ENCODE results near the gene RNASE12. TPM values are rescaled to one million over a fixed set of nuclear protein-coding genes. Genes with fewer than 3 reads are reported as not detected.

The RNASE12 gene
- total and polyA plus RNA-seq, 9 of the 15 experiments (the other 6 are each of a cell fraction or from before 2014, with no cell fraction given): 0.24 TPM; not detected in 8

DNA sequence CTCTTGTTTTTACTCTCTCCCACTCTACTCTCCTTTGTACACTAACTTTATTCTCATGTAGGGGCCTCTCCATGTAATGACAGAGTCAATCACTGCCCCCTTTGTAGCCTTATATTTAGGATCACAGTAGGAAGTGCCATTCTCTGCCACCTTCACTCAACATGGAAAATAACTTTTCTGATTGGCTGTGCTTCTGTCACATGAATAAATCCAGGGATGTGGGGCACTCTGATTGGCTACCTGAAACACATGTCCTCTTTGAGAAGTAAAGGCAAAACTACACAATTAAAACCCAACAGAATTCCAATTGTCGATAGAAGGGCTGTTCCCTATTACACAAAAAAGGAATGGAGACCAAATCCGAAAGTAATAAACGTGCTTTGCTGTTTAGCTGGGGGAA lies 30.2 kb downstream of the RNASE12 start, which contains the start of gene RNASE9:
Gene RNASE9, minus strand, starts transcription at position 87 of the 400 bp plus-strand sequence.
- no peak within 1 kb of the TSS for H3K27ac ChIP-seq (ENCODE audit: extremely low read depth, low read depth, low read length)
- no peaks in the 10 kb centered on the region for H3K36me3 ChIP-seq (ENCODE audit: control insufficient read depth, insufficient read depth, low read length)
- H3K9me3 ChIP-seq (replicated peaks; ENCODE audit: control insufficient read depth, insufficient read depth, low read depth, low read length): no peaks in the 10 kb centered on the region
- no peak within 1 kb of the TSS for H3K4me2 ChIP-seq (ENCODE audit: insufficient read depth, low read length)
- peak in 3 of 4 experiments; percentile 22 to 54 (median 52) for DNase-seq (ENCODE audit: extremely low read depth in 1 of 4, low spot score in 3 of 4)
- no peaks in the 10 kb centered on the region for H3K79me2 ChIP-seq (ENCODE audit: control insufficient read depth, insufficient read depth, low read length)
- BruUV-seq (replicated peaks): no TSS peak
- no peak for TF ChIP-seq SAP30 (IDR thresholded peaks at IDR 0.05; ENCODE audit: borderline replicate concordance, insufficient read depth, low read depth, low read length, poor library complexity, severe bottlenecking)
- TF ChIP-seq, protein P1, sequence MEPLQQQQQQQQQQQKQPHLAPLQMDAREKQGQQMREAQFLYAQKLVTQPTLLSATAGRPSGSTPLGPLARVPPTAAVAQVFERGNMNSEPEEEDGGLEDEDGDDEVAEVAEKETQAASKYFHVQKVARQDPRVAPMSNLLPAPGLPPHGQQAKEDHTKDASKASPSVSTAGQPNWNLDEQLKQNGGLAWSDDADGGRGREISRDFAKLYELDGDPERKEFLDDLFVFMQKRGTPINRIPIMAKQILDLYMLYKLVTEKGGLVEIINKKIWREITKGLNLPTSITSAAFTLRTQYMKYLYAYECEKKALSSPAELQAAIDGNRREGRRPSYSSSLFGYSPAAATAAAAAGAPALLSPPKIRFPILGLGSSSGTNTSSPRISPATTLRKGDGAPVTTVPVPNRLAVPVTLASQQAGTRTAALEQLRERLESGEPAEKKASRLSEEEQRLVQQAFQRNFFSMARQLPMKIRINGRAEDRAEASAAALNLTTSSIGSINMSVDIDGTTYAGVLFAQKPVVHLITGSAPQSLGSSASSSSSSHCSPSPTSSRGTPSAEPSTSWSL (CRISPR knock-in tag; IDR thresholded peaks at IDR 0.05; ENCODE audit: borderline replicate concordance): no peak
- TF ChIP-seq ZFPM2 (CRISPR knock-in tag; IDR thresholded peaks at IDR 0.05): no peak
- no peak for TF ChIP-seq MYC (IDR thresholded peaks at IDR 0.05; ENCODE audit: low read depth, low read length)
- TF ChIP-seq MYC (CRISPR knock-in tag; IDR thresholded peaks at IDR 0.05; ENCODE audit: borderline replicate concordance, low read depth): no peak
- TF ChIP-seq EZH2 (IDR thresholded peaks at IDR 0.05; ENCODE audit: borderline replicate concordance, low read depth, low read length): no peak
- no peak for TF ChIP-seq RBM39 (optimal IDR thresholded peaks at IDR 0.05; ENCODE audit: low read depth, low read length)
- no peak for TF ChIP-seq PYGO2 (tag; IDR thresholded peaks at IDR 0.05)
- TF ChIP-seq ZNF184 (CRISPR knock-in tag; IDR thresholded peaks at IDR 0.05): no peak
- TF ChIP-seq ZNF3 (CRISPR knock-in tag; IDR thresholded peaks at IDR 0.05): no peak
- TF ChIP-seq CHD4 (IDR thresholded peaks at IDR 0.05; ENCODE audit: insufficient read depth, insufficient replicate concordance, low read depth, low read length, poor library complexity, severe bottlenecking): no peak
- no peak for TF ChIP-seq HLTF (IDR thresholded peaks at IDR 0.05)
- TF ChIP-seq CHCHD3 (CRISPR knock-in tag; IDR thresholded peaks at IDR 0.05): no peak
- H3K9me1 ChIP-seq (ENCODE audit: control insufficient read depth, insufficient read depth, low read length): no peaks in the 10 kb centered on the region
- H4K20me1 ChIP-seq (replicated peaks; ENCODE audit: control insufficient read depth, insufficient read depth, low read length): no peaks in the 10 kb centered on the region
- H3K4me1 ChIP-seq (replicated peaks in 1 of 2; ENCODE audit: control insufficient read depth in 2 of 2, insufficient read depth in 2 of 2, low read length in 2 of 2): peaks cover 0 to 24% of the 10 kb centered on the region in 2 experiments; a peak in 3 of 5 replicates
- 83% methylated on average over 3 of the region's 3 CpGs for WGBS (ENCODE audit: insufficient coverage, low coverage, missing lambda C conversion rate)
- CTCF ChIA-PET (ENCODE audit: low intra/inter-chr PET ratio): no interaction called here
- no peak for FAIRE-seq
- H2AFZ ChIP-seq (ENCODE audit: low read depth, low read length): peak within 1 kb of the TSS; percentile 57; the same call in 1 of the 2 replicates
- ATAC-seq: no peak
- intact Hi-C loops (cut with micrococcal nuclease) (no loop called here), in situ Hi-C loops (cut with MboI) (no loop called here)
- H3K9ac ChIP-seq (ENCODE audit: insufficient read depth in 1 of 2, low read depth in 2 of 2, low read length in 2 of 2): no peak within 1 kb of the TSS
- POLR2A ChIA-PET: no interaction called here
- no peak within 1 kb of the TSS for H3K4me3 ChIP-seq
- H3K27me3 ChIP-seq (ENCODE audit: control insufficient read depth in 2 of 2, insufficient read depth in 2 of 2, low read length in 2 of 2): no peaks in the 10 kb centered on the region

Data from K562 (cell line).